Lower lobe of right lung (tissue), 2 donors: ENCODE data around the gene ARSG. TPM values are rescaled to one million over a fixed set of nuclear protein-coding genes. Genes with fewer than 3 reads are reported as not detected.
"Not testable (repeated sequence)": the region's sequence is repeated elsewhere in the genome, so short reads cannot be mapped to it uniquely, and the experiment has no call there.

Experiments
- ATAC-seq, 2 donors: fragments of 200-7000 bp; cut with Tn5 transposase; one replicate each; pipeline ENCODE4 v1.9.1; 2020 to 2022; ENCODE audit warnings: mild to moderate bottlenecking in 2 of 2, moderate library complexity in 2 of 2
- DNase-seq: peaks from one replicate; pipeline ENCODE4 v3.0.0-alpha.2; 2020
- H3K27ac ChIP-seq: fragments of 200-600 bp; one replicate; pipeline ENCODE4 v1.8.0; 2022
- H3K27me3 ChIP-seq: fragments of 200-600 bp; one replicate; pipeline ENCODE4 v1.8.0; 2022; ENCODE audit warnings: low read depth
- H3K36me3 ChIP-seq: fragments of 200-600 bp; one replicate; pipeline ENCODE4 v1.8.0; 2022; ENCODE audit warnings: mild to moderate bottlenecking
- H3K4me1 ChIP-seq: fragments of 200-600 bp; one replicate; pipeline ENCODE4 v1.8.0; 2022
- H3K4me3 ChIP-seq: fragments of 200-600 bp; one replicate; pipeline ENCODE4 v1.8.0; 2022; ENCODE audit warnings: mild to moderate bottlenecking
- H3K9me3 ChIP-seq: fragments of 200-600 bp; one replicate; pipeline ENCODE4 v1.8.0; 2022
- CTCF ChIP-seq: fragments of 200-600 bp; IDR thresholded peaks from one replicate; pipeline ENCODE4 v1.8.0; 2022; ENCODE audit warnings: antibody characterized with exemption, mild to moderate bottlenecking
- intact Hi-C: fragments of 100-400 bp; cut with DNase I; formaldehyde crosslinking; loops from one replicate; pipeline ENCODE4 v1.11.0; 2022
- total RNA-seq: library from RNA; stranded (reverse); fragmentation: NEBNext Ultra II Directional; extraction: Animal tissue kit (Norgen Biotek cat#: 25700); gene quantifications from one replicate; pipeline ENCODE4 v1.2.1, GENCODE V29; 2021
- donor health status: DM: no; HTN: yes; CAD: no; lungs with severe emphysema.

ARSG gene
- total RNA-seq, 1 donor from 2014 or later: 4.2 TPM

- Histone ChIP-seq H3K4me1 (no peaks in the 10 kb centered on the region), H3K36me3 (no peaks in the 10 kb centered on the region), H3K4me3 (no peak overlapping the region), H3K9me3 (no peaks in the 10 kb centered on the region), H3K27ac (no peak overlapping the region), H3K27me3 (no peaks in the 10 kb centered on the region)
- DNase-seq: no peak
- no peak for TF ChIP-seq CTCF
- ATAC-seq: no peak
- intact Hi-C loops: no loop called here
These were observed 61.8 kb downstream of the ARSG start for GRCh38 chr17:68353111-68353521.

- not testable (repeated sequence) for DNase-seq, ATAC-seq, H3K4me1 ChIP-seq
These were observed 63.0 kb downstream of the ARSG start for GRCh38 chr17:68354311-68354710.

GRCh38 chr17:68355108-68355507, 63.8 kb downstream of the ARSG start:
- H3K27me3 ChIP-seq, DNase-seq, H3K9me3 ChIP-seq, H3K27ac ChIP-seq, intact Hi-C loops, ATAC-seq, H3K4me1 ChIP-seq, H3K36me3 ChIP-seq, H3K4me3 ChIP-seq: not testable (repeated sequence)

More at GRCh38 chr17:68354311-68354710, 63.0 kb downstream of the ARSG start:
- intact Hi-C loops, H3K9me3 ChIP-seq, H3K4me3 ChIP-seq, H3K36me3 ChIP-seq, H3K27ac ChIP-seq, H3K27me3 ChIP-seq: not testable (repeated sequence)

GRCh38 chr17:68356520-68356919, 65.2 kb downstream of the ARSG start:
- ATAC-seq (peak; percentile 61 to 77), DNase-seq (no peak)
- no peaks in the 10 kb centered on the region for H3K9me3 ChIP-seq
- intact Hi-C loops: no loop called here
- no peaks in the 10 kb centered on the region for H3K36me3 ChIP-seq
- no peak for TF ChIP-seq CTCF
- H3K27me3 ChIP-seq: no peaks in the 10 kb centered on the region
- no peaks in the 10 kb centered on the region for H3K4me1 ChIP-seq
- H3K4me3 ChIP-seq: no peak overlapping the region
- no peak overlapping the region for H3K27ac ChIP-seq

GRCh38 chr17:68356949-68357455, 65.7 kb downstream of the ARSG start:
- Histone ChIP-seq H3K27ac (no peak overlapping the region), H3K36me3 (no peaks in the 10 kb centered on the region), H3K4me3 (no peak overlapping the region), H3K4me1 (no peaks in the 10 kb centered on the region), H3K9me3 (no peaks in the 10 kb centered on the region), H3K27me3 (no peaks in the 10 kb centered on the region)
- TF ChIP-seq CTCF: no peak
- ATAC-seq (peak; percentile 13), DNase-seq (no peak)
- intact Hi-C loops: no loop called here

GRCh38 chr17:68357886-68358285, 66.6 kb downstream of the ARSG start:
- H3K4me1 ChIP-seq: no peaks in the 10 kb centered on the region
- no peak for TF ChIP-seq CTCF

More at GRCh38 chr17:68357886-68358285, 66.6 kb downstream of the ARSG start:
- intact Hi-C loops: no loop called here
- ATAC-seq: no peak
- no peaks in the 10 kb centered on the region for H3K9me3 ChIP-seq
- H3K27me3 ChIP-seq: no peaks in the 10 kb centered on the region
- H3K4me3 ChIP-seq: no peak overlapping the region
- H3K27ac ChIP-seq: no peak overlapping the region
- H3K36me3 ChIP-seq: no peaks in the 10 kb centered on the region
- DNase-seq: no peak
